ENCODE results near the gene RNF213. TPM values are rescaled to one million over a fixed set of nuclear protein-coding genes. Genes with fewer than 3 reads are reported as not detected.

The RNF213 gene
- total RNA-seq, 1 experiment from 2014 or later, result 44.5 TPM

DNA sequence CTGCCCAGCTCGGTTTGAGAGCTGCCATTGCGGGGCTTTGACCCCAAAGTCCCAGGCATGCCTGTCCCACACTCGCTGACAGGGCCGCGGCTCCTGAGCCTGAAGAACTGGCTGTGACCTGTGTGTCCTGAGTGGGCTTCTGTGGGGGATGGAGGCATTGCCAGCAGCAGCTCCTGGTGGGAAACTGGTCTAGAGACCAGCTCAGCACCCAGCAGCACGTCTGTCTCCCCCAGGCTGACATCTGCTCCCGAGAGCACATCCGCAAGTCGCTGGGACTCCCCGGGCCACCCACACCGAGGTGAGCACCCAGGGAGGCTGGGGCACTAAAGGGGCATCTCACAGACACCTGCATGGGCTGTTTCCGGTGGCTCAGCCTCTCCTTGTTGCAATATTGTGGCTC is 167.7 kb downstream of the RNF213 start:
- ChIA-PET RAD21 (ENCODE audit: low non-redundant PET in 1 of 2, low total read pairs in 2 of 2, uncharacterized antibody in 2 of 2, unreplicated experiment in 2 of 2) (no interaction called here), POLR2A (no interaction called here), CTCF (interaction anchor here (1.1 to 2.5 kb wide), 4 partner anchors 13 to 673 kb away, joined by 3 to 35 read pairs (median 3); no protein-coding TSS in a partner anchor)
- Histone ChIP-seq H3K4me1 (ENCODE audit: control insufficient read depth in 1 of 2, insufficient read depth in 2 of 2, low read length in 2 of 2) (no peaks in the 10 kb centered on the region), H3K4me2 (ENCODE audit: low read length) (no peak overlapping the region), H4K20me1 (ENCODE audit: insufficient read depth) (no peaks in the 10 kb centered on the region), H3K9ac (ENCODE audit: low read length) (no peak overlapping the region), H3K27ac (ENCODE audit: low read depth, low read length) (no peak overlapping the region), H3K36me3 (ENCODE audit: control insufficient read depth in 1 of 2, insufficient read depth in 2 of 2, low read length in 2 of 2) (no peaks in the 10 kb centered on the region), H2AFZ (ENCODE audit: low read depth, low read length, poor library complexity, severe bottlenecking) (no peak overlapping the region), H3K9me2 (ENCODE audit: insufficient read depth) (no peaks in the 10 kb centered on the region), H3K9me3 (ENCODE audit: control insufficient read depth in 1 of 2, insufficient read depth in 1 of 2, low read depth in 1 of 2, low read length in 2 of 2) (no peaks in the 10 kb centered on the region), H3K79me2 (ENCODE audit: insufficient read depth, low read length) (no peaks in the 10 kb centered on the region), H3K27me3 (ENCODE audit: insufficient read depth, low read length) (no peaks in the 10 kb centered on the region), H3K4me3 (replicated peaks in 1 of 2; ENCODE audit: low read depth in 1 of 2, low read length in 2 of 2) (no peak overlapping the region)
- no peak for DNase-seq (ENCODE audit: low read depth, low spot score)
- intact Hi-C loops (cut with micrococcal nuclease), result no loop called here
- ATAC-seq, result no peak
- no TSS peak for BruUV-seq (replicated peaks)
- TF ChIP-seq EZH2phosphoT487 (IDR thresholded peaks at IDR 0.05; ENCODE audit: borderline replicate concordance) (no peak), EGR1 (IDR thresholded peaks at IDR 0.05; ENCODE audit: low read depth) (no peak), POLR2AphosphoS5 (IDR thresholded peaks at IDR 0.05; ENCODE audit: low read depth, low read length) (no peak), POLR2A (IDR thresholded peaks at IDR 0.05; ENCODE audit: borderline replicate concordance, extremely low read depth, insufficient read depth, insufficient read length) (no peak), CEBPB (IDR thresholded peaks at IDR 0.05; ENCODE audit: low read depth) (no peak), ZFX (IDR thresholded peaks at IDR 0.05) (no peak), TCF7L2 (IDR thresholded peaks at IDR 0.05; ENCODE audit: borderline replicate concordance, extremely low read depth, insufficient read depth, insufficient read length) (no peak), FOSL1 (IDR thresholded peaks at IDR 0.05; ENCODE audit: low read depth) (no peak), YY1 (IDR thresholded peaks at IDR 0.05; ENCODE audit: extremely low read depth, insufficient replicate concordance, low read depth, low read length) (no peak), ZNF274 (IDR thresholded peaks at IDR 0.05; ENCODE audit: low read depth, low read length) (no peak), EZH2 (IDR thresholded peaks at IDR 0.05) (no peak), CBX3 (IDR thresholded peaks at IDR 0.05; ENCODE audit: low read depth) (no peak)
- TF ChIP-seq, protein P1, sequence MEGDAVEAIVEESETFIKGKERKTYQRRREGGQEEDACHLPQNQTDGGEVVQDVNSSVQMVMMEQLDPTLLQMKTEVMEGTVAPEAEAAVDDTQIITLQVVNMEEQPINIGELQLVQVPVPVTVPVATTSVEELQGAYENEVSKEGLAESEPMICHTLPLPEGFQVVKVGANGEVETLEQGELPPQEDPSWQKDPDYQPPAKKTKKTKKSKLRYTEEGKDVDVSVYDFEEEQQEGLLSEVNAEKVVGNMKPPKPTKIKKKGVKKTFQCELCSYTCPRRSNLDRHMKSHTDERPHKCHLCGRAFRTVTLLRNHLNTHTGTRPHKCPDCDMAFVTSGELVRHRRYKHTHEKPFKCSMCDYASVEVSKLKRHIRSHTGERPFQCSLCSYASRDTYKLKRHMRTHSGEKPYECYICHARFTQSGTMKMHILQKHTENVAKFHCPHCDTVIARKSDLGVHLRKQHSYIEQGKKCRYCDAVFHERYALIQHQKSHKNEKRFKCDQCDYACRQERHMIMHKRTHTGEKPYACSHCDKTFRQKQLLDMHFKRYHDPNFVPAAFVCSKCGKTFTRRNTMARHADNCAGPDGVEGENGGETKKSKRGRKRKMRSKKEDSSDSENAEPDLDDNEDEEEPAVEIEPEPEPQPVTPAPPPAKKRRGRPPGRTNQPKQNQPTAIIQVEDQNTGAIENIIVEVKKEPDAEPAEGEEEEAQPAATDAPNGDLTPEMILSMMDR (IDR thresholded peaks at IDR 0.05 in 2 of 3, conservative IDR thresholded peaks at IDR 0.05 in 1 of 3; ENCODE audit: borderline replicate concordance in 1 of 3, insufficient read depth in 1 of 3, low read depth in 2 of 3, low read length in 2 of 3), result no peak
- TF ChIP-seq, protein P2, sequence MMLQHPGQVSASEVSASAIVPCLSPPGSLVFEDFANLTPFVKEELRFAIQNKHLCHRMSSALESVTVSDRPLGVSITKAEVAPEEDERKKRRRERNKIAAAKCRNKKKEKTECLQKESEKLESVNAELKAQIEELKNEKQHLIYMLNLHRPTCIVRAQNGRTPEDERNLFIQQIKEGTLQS (IDR thresholded peaks at IDR 0.05), result no peak
- TF ChIP-seq, protein P3, sequence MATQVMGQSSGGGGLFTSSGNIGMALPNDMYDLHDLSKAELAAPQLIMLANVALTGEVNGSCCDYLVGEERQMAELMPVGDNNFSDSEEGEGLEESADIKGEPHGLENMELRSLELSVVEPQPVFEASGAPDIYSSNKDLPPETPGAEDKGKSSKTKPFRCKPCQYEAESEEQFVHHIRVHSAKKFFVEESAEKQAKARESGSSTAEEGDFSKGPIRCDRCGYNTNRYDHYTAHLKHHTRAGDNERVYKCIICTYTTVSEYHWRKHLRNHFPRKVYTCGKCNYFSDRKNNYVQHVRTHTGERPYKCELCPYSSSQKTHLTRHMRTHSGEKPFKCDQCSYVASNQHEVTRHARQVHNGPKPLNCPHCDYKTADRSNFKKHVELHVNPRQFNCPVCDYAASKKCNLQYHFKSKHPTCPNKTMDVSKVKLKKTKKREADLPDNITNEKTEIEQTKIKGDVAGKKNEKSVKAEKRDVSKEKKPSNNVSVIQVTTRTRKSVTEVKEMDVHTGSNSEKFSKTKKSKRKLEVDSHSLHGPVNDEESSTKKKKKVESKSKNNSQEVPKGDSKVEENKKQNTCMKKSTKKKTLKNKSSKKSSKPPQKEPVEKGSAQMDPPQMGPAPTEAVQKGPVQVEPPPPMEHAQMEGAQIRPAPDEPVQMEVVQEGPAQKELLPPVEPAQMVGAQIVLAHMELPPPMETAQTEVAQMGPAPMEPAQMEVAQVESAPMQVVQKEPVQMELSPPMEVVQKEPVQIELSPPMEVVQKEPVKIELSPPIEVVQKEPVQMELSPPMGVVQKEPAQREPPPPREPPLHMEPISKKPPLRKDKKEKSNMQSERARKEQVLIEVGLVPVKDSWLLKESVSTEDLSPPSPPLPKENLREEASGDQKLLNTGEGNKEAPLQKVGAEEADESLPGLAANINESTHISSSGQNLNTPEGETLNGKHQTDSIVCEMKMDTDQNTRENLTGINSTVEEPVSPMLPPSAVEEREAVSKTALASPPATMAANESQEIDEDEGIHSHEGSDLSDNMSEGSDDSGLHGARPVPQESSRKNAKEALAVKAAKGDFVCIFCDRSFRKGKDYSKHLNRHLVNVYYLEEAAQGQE (IDR thresholded peaks at IDR 0.05; ENCODE audit: low read depth), result no peak
